Loucy (cell line): ENCODE results near the gene SOBP.

Experiments used
- H2AFZ ChIP-seq: fragments of 200-600 bp; sonication (generic); 2 replicates; pipeline ENCODE4 v1.6.0; 2016; ENCODE audit warnings: antibody characterized with exemption, mild to moderate bottlenecking, low read length, moderate library complexity
- H3F3A ChIP-seq: fragments of 200-600 bp; 2 replicates; pipeline ENCODE4 v1.6.0; 2016; ENCODE audit warnings: antibody characterized with exemption, low read depth, mild to moderate bottlenecking
- H3K27me3 ChIP-seq: fragments of 200-600 bp; sonication (generic); 2 replicates; pipeline ENCODE4 v1.6.1; 2014; ENCODE audit warnings: low read length, mild to moderate bottlenecking; ENCODE audit not compliant: insufficient read depth, poor library complexity, severe bottlenecking
- H3K36me3 ChIP-seq: fragments of 200-600 bp; sonication (generic); 2 replicates; pipeline ENCODE4 v1.6.1; 2016; ENCODE audit warnings: low read length; ENCODE audit not compliant: insufficient read depth
- H3K4me1 ChIP-seq: fragments of 200-600 bp; sonication (generic); 2 replicates; pipeline ENCODE4 v1.5.1; 2014; ENCODE audit warnings: low read length, mild to moderate bottlenecking; ENCODE audit not compliant: insufficient read depth, poor library complexity, severe bottlenecking
- H3K4me2 ChIP-seq: fragments of 200-600 bp; sonication (generic); 2 replicates; pipeline ENCODE4 v1.6.0; 2014; ENCODE audit warnings: antibody characterized with exemption, low read length, low read depth, mild to moderate bottlenecking; ENCODE audit not compliant: poor library complexity, severe bottlenecking
- H3K4me3 ChIP-seq: fragments of 200-600 bp; sonication (generic); 2 replicates; pipeline ENCODE4 v1.5.1; 2014; ENCODE audit warnings: low read length, mild to moderate bottlenecking, mixed read lengths; ENCODE audit not compliant: poor library complexity, severe bottlenecking
- H3K79me2 ChIP-seq: fragments of 200-600 bp; sonication (generic); 2 replicates; pipeline ENCODE4 v1.6.1; 2014; ENCODE audit warnings: low read length; ENCODE audit not compliant: insufficient read depth
- H3K9ac ChIP-seq: fragments of 200-600 bp; sonication (generic); 2 replicates; pipeline ENCODE4 v1.6.0; 2014; ENCODE audit warnings: mild to moderate bottlenecking, low read depth, low read length, moderate library complexity; ENCODE audit not compliant: poor library complexity, severe bottlenecking
- H3K9me2 ChIP-seq: fragments of 200-600 bp; sonication (generic); replicated peaks from 2 replicates; pipeline ENCODE4 v1.6.1; 2016; ENCODE audit warnings: low read depth, low read length, mixed read lengths
- H3K9me3 ChIP-seq: fragments of 200-600 bp; sonication (generic); 2 replicates; pipeline ENCODE4 v1.6.1; 2014; ENCODE audit warnings: mild to moderate bottlenecking, antibody characterized with exemption, low read length, low read depth; ENCODE audit not compliant: insufficient read depth
- H4K20me1 ChIP-seq: fragments of 200-600 bp; sonication (generic); 2 replicates; pipeline ENCODE4 v1.6.0; 2014; ENCODE audit warnings: antibody characterized with exemption, low read length, mild to moderate bottlenecking; ENCODE audit not compliant: insufficient read depth, poor library complexity, severe bottlenecking
- CTCF ChIP-seq: fragments of 200-600 bp; sonication (generic); conservative IDR thresholded peaks from 2 replicates; pipeline ENCODE4 v1.5.1; 2014; ENCODE audit warnings: mild to moderate bottlenecking, antibody characterized with exemption, low read length
- EZH2phosphoT487 ChIP-seq: fragments of 200-600 bp; IDR thresholded peaks from 2 replicates; pipeline ENCODE4 v1.6.1; 2018; ENCODE audit warnings: antibody characterized with exemption, mild to moderate bottlenecking, moderate library complexity, borderline replicate concordance

SOBP gene

GRCh38 chr6:107625264-107625663 lies 135.3 kb downstream of the SOBP start:
- H3K36me3 ChIP-seq, result no peaks in the 10 kb centered on the region
- H3K9me3 ChIP-seq, result no peaks in the 10 kb centered on the region
- H2AFZ ChIP-seq, result no peak overlapping the region
- no peak for TF ChIP-seq EZH2phosphoT487
- no peak for TF ChIP-seq CTCF
- no peaks in the 10 kb centered on the region for H3F3A ChIP-seq
- no peak overlapping the region for H3K9ac ChIP-seq
- H3K9me2 ChIP-seq, result no peaks in the 10 kb centered on the region
- no peak overlapping the region for H3K4me3 ChIP-seq
- H3K79me2 ChIP-seq, result no peaks in the 10 kb centered on the region
- H3K4me2 ChIP-seq, result no peak overlapping the region
- H4K20me1 ChIP-seq, result no peaks in the 10 kb centered on the region
- H3K4me1 ChIP-seq, result peaks cover 28% of the 10 kb centered on the region
- H3K27me3 ChIP-seq, result no peaks in the 10 kb centered on the region

DNA sequence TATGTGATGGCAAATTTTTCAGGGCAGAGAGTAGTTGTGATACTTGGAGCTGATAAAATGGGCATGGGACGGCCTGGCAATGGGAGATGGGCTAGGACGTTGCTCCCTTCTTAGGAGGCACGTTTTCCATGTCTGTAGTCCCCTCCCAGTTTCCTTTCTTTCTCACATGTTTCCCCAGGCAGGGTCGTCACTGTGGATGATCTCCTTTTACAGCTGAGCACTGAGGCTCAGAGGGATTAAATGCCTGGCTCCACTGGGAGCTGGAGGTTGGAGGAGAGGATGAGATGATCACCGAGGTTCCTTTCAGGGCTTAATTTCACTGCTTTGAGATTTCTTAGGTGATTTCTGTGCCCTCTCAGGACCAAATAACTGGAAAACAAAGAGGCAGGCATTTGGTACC lies 136.7 kb downstream of the SOBP start:
- Histone ChIP-seq H3K4me2 (no peak overlapping the region), H3K4me1 (peaks cover 14% of the 10 kb centered on the region), H4K20me1 (no peaks in the 10 kb centered on the region), H3K9ac (no peak overlapping the region), H3K27me3 (no peaks in the 10 kb centered on the region), H3F3A (no peaks in the 10 kb centered on the region), H3K9me2 (no peaks in the 10 kb centered on the region), H3K9me3 (no peaks in the 10 kb centered on the region), H3K79me2 (no peaks in the 10 kb centered on the region), H3K36me3 (no peaks in the 10 kb centered on the region), H3K4me3 (no peak overlapping the region), H2AFZ (no peak overlapping the region)
- TF ChIP-seq CTCF (no peak), EZH2phosphoT487 (no peak)

DNA sequence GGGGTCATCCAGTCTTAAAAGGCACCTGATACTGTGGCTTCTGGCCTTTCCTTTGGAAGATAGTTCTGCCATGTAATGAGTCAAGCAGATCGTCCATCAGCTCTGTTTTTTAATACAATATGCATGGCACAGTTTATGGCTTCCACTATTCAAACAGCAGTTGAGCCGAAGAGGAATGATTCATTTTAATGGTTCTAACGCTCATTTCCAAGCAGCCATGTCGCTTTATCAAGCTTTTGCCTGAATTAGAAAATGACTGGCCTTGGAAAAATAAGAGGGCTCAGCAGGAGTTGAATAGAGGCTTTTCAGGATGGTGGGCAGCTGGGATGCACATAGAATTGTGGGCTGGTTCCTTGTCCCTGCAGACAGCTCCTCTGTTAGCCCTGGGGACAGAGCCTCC lies 138.1 kb downstream of the SOBP start:
- H3K4me1 ChIP-seq, result peaks cover 11% of the 10 kb centered on the region
- no peak overlapping the region for H3K9ac ChIP-seq
- H2AFZ ChIP-seq, result no peak overlapping the region
- no peaks in the 10 kb centered on the region for H3K9me3 ChIP-seq
- no peaks in the 10 kb centered on the region for H3F3A ChIP-seq
- H3K79me2 ChIP-seq, result no peaks in the 10 kb centered on the region
- no peak overlapping the region for H3K4me2 ChIP-seq
- TF ChIP-seq CTCF (no peak), EZH2phosphoT487 (no peak)
- H3K36me3 ChIP-seq, result no peaks in the 10 kb centered on the region
- H4K20me1 ChIP-seq, result no peaks in the 10 kb centered on the region
- H3K4me3 ChIP-seq, result no peak overlapping the region
- no peaks in the 10 kb centered on the region for H3K9me2 ChIP-seq
- no peaks in the 10 kb centered on the region for H3K27me3 ChIP-seq
